ENCODE data around the gene LPAR1.
A peak's percentile ranks its signal among the peaks of the same experiment; 100 is the strongest.

Gene LPAR1

DNA sequence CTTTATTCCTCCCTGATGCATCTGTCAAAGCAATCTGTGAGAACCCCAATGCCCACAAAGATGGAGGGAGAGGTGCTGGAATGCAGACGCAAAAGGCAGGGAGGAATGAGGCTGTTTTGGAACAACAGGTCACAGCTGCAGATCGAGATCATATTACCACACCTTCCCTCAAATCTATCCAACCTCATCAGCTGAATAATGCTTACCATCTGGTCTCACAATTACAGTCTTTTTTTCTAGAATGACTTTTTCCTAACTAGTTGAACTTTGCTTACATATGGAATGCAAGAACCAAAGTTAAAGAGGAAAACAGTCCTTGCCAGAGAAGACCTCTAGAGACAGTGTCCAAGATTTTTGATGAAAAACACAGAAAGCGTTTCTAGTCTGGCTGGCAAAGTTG lies 158.1 kb downstream of the LPAR1 start:
- in situ Hi-C loops (cut with MboI; ENCODE audit: low sequenced_read_pairs, unreplicated experiment): no loop called here
- no peak for DNase-seq (ENCODE audit: low spot score)
- TF ChIP-seq CTCF (IDR thresholded peaks at IDR 0.05; ENCODE audit: borderline replicate concordance, control extremely low read depth, extremely low read depth, insufficient read depth, missing control alignments): no peak

DNA sequence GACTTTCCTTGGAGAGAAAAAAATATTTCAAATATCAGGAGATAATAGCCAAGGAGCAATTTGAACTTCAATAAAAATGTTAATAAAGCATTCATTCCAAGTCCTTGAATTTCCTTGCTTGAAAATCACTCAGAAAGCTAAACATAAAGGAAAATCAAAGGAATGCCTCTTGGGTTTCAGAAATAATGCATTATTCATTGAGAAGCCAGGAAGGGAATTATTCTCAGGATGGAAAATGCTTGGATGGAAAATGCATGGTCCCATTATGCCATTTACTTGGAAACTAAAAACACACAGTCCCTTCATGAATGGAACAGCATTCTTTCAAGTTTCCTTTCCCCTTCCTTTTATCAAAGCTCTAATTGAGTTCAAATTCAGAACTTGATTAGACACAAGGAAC lies 160.9 kb downstream of the LPAR1 start:
- no peak for TF ChIP-seq CTCF (IDR thresholded peaks at IDR 0.05; ENCODE audit: borderline replicate concordance, control extremely low read depth, extremely low read depth, insufficient read depth, missing control alignments)
- in situ Hi-C loops (cut with MboI; ENCODE audit: low sequenced_read_pairs, unreplicated experiment): no loop called here
- DNase-seq (ENCODE audit: low spot score): no peak

DNA sequence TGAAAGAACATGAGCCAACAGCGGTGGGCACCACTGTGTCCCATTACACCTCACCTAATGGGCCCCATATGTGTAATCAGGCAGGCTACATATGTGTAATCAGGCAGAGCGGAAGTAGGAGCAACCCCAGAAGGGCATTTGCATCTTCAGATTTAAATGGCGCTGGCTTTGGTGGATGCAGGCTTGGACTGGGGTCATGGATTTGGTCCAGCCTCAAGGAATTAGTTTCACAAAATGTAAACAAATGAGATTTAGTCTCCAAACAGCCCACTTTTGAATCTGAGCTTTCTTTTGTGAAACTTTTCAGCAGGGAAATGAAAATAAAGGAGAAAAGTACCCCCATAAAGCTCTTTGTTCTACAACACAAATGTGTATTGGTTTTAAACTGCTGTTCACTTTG lies 161.3 kb downstream of the LPAR1 start:
- in situ Hi-C loops (cut with MboI; ENCODE audit: low sequenced_read_pairs, unreplicated experiment): no loop called here
- no peak for TF ChIP-seq CTCF (IDR thresholded peaks at IDR 0.05; ENCODE audit: borderline replicate concordance, control extremely low read depth, extremely low read depth, insufficient read depth, missing control alignments)

DNA sequence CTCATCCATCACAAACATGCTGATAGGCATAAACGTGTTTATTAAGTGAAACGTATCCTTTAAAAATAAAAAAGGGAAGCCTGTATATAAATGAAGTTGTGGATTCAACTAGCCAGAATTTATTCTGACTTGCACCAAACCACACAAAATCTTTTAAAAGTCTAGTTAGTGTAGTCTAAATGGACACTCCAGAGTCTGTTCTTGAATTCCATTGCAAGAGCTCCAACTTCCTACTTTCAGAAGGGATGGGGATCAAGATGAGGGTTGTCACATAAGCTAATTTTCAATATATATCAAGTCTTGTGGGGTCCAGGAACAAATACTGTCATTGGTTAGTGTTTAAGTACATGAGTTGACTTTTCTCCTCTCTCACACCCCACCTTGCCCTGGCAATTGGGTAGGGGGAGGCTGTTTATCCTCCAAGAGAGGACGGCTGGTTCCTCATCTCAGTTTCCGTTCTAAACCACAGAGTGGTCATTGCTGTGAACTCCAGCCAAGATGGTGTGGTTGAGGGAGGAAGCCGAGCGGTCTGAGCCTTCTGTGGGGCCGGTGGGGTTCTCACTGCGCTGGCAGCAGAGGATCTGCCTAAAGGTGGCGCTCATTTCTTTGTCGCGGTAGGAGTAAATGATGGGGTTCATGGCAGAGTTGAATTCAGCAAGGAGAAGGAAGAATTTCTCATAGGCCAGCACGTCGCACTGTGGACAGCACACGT lies 163.2 kb downstream of the LPAR1 start:
- peak; percentile 35 for DNase-seq (ENCODE audit: low spot score)
- peak; percentile 40 for TF ChIP-seq CTCF (IDR thresholded peaks at IDR 0.05; ENCODE audit: borderline replicate concordance, control extremely low read depth, extremely low read depth, insufficient read depth, missing control alignments)
- in situ Hi-C loops (cut with MboI; ENCODE audit: low sequenced_read_pairs, unreplicated experiment): no loop called here

More for the DNA sequence above, 161.3 kb downstream of the LPAR1 start:
- no peak for DNase-seq (ENCODE audit: low spot score)

GRCh38 chr9:110872920-110873319 lies 165.3 kb downstream of the LPAR1 start:
- no peak for DNase-seq (ENCODE audit: low spot score)
- in situ Hi-C loops (cut with MboI; ENCODE audit: low sequenced_read_pairs, unreplicated experiment): no loop called here

GRCh38 chr9:110871736-110872135 lies 166.5 kb downstream of the LPAR1 start:
- in situ Hi-C loops (cut with MboI; ENCODE audit: low sequenced_read_pairs, unreplicated experiment): no loop called here
- DNase-seq (ENCODE audit: low spot score): no peak
- no peak for TF ChIP-seq CTCF (IDR thresholded peaks at IDR 0.05; ENCODE audit: borderline replicate concordance, control extremely low read depth, extremely low read depth, insufficient read depth, missing control alignments)

More at GRCh38 chr9:110872920-110873319, 165.3 kb downstream of the LPAR1 start:
- no peak for TF ChIP-seq CTCF (IDR thresholded peaks at IDR 0.05; ENCODE audit: borderline replicate concordance, control extremely low read depth, extremely low read depth, insufficient read depth, missing control alignments)
